ENCODE data around the gene FRMD6.
"Not testable (repeated sequence)": the region's sequence is repeated elsewhere in the genome, so short reads cannot be mapped to it uniquely, and the experiment has no call there.

FRMD6 gene

DNA sequence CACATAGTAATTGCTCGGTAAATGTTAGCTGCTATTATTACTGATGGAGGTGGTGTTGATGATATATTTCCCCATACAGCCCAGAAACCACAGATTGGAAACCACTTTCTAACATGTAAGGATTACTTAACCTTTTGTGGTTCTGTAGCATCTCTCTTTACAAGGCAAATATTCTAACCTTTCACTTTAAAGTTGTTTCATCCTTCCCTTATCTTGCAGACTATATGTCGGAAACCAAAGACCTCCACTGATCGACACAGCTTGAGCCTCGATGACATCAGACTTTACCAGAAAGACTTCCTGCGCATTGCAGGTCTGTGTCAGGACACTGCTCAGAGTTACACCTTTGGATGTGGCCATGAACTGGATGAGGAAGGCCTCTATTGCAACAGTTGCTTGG lies 75.8 kb downstream of the FRMD6 start:
- no peak for ATAC-seq

DNA sequence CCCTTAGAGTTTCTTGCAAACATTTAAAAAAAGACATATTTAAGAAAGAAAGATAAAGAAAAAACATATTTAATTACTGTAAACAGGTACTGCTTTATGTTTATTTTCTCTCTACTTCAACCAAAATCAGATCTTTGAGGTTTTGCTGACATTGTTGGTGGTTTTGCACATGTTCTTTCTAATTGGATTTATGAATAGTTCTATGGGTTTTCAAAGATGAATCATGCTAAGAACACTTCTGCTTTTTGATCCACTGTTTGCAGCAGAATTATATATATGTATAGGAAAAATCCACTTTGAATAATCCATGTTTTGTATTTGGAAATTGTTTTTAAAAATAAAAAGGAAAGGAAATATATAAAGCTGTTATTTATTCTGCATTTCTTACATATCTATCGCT lies 78.4 kb downstream of the FRMD6 start:
- no peak for ATAC-seq

DNA sequence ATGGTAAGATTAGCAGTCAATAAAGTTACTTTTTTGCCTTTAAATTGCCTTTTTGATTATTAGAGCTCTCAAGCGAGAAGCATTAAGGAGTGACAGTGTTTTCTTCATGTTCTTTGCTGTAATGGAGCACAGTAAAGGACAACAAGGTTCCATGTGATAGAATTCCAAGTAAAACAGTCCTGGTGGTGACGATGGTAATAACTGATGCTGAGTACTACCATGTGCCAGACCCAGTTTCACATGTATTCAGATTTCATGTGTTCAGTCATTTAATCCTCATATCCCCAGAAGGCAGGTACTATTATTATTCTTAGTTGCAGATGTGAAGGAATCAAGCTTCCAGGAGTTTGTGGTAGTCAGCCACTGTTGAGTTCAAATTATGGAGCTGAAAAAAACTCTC lies 79.0 kb downstream of the FRMD6 start:
- no peak for ATAC-seq

DNA sequence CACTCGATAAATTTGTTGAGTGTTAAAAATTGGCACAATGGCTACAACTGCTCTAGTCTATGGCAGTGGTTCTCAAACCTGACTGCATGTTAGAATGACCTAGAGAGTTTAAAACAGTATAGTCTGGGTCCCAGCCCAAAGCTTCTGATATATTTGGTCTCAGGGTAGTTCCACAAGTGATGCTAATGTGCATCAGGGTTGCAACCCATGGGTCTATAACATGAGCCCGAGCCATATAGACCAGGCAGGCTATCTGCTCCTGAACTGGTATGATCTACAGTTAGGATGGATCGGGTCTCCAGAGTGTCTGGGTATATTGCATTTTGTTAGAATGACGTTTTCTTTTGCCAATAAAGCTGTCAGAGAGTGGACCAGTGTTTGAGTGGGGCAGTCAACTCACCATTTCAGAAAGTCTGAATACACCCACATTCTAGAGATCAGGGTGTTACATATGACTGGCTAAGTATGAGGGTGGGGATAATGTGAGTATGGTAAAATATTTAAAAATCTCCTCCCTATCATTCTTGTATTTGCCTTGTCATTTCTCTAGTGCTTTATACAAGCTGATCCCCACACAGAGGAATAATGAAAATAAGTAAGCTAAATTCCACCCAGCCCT lies 80.9 kb downstream of the FRMD6 start:
- no peak for ATAC-seq

DNA sequence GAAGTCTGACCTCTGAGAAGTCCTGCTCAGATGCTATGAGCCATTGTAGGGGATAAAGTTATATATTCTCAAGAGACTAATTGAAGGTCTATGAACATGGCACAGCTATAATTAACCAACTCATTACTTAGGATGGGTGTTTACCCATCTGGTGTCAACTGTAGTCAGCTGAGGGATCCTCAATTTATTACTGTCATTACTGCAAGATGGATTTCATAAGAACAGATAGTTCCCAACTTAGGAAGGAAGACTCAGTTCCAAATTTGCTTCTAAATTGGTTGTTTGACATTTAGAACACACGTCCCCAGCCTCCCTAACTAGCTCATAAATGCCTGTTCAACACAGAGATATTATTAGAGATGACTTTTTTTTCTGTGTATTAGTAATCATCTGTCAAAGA lies 81.4 kb downstream of the FRMD6 start:
- no peak for ATAC-seq

DNA sequence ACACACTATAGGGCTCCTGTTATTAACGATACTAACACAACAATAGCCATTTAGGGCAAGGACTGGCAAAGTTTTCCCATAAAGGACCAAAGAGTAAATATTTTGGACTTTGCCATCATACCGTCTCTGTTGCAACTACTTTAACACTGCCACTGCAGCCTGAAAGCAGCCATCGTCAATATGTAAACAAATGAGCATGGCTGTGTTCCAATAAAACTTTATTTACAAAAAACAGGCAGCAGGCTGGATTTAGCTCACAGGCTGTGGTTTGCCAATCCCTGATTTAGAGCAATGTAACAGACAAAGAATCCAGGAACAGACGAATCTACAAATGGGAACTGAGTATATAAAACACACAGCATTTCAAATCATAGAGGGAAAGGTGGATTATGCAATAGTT lies 84.1 kb downstream of the FRMD6 start:
- ATAC-seq: no peak

DNA sequence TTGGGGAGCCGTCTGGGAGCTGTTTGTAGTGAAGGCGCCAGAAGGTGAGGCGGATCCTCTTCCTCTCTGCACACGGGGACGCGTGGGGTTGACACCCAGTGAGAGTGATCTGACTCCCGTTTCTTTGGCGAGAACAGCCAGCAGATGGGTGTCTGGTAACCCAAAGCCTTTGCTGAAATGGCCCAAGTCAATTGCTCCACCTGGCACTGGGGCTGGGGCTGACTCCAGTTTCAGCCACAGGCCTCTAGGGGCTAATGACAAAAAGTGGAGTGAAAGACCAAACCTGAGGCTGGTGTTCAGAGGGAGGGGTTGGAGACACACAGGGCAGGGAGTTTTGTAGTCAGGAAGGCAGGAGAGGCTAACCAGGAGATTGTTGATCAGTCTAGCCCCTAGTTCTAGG lies 87.0 kb downstream of the FRMD6 start:
- ATAC-seq: no peak

DNA sequence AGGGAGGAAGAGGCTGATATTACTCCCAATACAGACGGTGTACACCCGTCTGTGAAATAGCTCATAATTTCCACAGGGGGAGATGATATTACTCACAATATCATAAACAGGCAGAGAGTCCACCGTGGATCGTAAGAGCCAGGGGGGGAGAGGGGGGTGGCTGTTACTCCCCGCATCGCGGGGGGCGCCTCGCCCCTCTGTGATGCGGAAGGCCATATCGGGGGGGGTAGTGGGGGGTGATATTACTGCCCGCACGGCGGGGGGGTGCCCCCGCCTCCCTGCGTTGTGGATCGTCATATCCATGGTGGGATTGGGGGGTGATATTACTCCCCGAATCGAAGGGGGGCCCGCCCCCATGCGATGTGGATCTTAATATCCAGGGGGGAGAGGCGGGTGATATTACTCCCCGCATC lies 91.9 kb downstream of the FRMD6 start:
- no peak for ATAC-seq

DNA sequence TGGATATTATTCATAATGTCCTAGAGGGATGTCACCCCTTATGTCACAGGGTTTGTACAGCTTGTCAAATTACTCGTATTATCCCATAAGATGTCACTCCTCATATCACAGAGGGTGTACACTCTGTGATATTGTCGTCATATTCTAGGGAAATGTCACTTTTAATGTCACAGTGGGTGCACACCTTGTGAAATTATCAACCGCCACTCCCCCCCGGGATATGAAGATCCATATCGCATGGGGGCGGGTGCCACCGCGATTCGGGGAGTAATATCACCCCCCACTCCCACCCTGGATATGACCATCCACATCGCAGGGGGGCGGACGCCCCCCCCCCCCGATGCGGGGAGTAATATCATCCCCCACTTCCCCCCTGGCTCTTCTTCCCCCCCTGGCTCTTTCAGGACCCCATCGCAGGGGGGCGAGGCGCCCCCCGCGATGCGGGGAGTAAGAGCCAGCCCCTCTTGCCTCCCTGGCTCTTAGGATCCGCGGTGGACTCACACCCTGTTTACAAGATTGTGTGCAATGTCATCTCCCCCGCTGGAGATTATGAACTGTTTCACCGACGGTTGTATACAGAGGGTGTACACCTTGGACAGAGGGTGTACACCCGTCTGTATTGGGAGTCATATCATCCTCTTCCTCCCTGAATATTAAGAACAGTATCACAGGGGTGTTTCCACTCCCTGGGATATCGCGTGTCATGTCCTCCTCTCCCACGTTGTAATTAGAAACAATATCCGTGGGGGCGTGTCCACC lies 92.8 kb downstream of the FRMD6 start:
- no peak for ATAC-seq

DNA sequence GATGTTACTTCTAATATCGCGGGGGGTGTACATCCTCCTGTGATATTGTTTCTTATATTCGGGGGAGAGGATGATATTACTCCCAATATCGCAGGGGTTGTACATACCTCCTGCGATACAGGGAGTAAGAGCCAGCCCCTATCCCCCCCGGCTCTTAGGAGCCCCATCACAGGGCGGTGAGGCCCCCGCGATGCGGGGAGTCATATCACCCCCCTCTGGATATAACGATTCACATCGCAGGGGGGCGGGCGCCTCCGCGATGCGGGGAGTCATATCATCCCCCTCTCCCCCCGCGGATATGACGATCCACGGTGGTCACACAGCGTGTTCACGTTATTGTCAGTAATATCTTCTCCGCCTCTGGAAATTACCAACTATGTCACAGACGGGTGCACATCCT lies 95.1 kb downstream of the FRMD6 start:
- ATAC-seq: not testable (repeated sequence)

DNA sequence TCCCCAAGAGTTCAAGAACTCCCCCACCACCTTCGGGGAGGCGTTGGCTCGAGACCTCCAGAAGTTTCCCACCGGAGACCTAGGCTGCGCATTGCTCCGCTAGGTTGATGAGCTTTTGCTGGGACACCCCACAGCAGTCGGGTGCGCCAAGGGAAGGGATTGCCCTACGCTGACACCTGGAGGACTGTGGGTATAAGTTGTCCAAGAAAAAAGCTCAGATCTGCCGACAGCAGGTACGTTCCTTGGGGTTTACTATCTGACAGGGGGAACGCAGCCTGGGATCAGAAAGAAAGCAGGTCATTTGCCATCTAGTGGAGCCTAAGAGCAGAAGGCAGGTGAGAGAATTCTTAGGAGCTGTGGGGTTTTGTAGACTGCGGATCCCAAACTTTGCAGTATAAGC lies 98.8 kb downstream of the FRMD6 start:
- ATAC-seq: no peak

DNA sequence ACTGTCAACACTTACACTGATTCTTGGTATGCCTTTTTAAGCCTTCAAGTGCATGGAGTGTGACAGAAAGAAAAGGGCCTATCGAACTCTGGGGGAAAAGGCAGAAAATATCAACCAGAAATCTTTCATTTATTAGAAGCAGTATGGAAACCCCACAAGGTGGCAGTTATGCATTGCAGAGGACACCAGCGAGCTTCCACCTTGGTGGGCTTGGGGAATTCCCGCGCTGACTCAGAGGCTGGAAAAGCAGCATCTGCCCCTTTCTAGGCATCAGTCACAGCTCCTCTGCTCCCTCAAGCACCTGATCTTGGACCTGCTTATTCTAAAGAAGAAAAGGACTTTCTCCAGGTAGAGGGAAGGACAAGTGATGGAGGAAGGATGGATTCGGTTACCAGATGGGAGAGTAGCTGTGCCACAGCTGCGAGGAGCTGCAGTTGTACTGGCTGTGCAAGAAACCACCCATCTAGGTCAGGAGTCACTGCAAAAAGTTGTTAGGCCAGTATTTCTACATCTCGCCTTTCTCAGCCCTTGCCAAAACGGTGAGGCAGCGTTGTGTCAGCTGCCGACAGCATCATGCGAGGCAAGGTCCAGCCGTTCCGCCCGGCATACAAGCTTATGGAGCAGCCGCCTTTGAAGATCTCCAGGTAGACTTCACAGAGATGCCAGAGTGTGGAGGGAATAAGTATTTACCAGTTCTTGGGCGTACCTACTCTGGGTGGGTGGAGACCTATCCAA lies 100.1 kb downstream of the FRMD6 start:
- ATAC-seq: not testable (repeated sequence)

DNA sequence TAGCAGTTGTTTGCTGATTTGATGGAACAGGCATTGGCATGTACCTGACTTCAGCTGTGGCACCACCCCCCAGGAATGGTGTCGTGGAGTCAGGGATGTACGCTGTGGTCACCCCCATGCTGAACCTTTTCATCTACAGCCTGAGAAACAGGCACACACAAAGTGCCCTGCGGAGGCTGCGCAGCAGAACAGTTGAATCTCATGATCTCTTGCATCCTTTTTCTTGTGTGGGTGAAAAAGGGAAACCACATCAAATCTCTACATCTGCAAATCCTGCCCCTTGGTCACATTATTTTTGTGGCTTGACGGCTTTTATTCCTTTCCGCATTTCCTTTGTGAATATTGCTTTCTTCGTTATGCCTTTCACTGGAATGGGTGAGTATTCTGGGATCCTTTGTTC lies 106.0 kb downstream of the FRMD6 start:
- ATAC-seq: not testable (repeated sequence)

DNA sequence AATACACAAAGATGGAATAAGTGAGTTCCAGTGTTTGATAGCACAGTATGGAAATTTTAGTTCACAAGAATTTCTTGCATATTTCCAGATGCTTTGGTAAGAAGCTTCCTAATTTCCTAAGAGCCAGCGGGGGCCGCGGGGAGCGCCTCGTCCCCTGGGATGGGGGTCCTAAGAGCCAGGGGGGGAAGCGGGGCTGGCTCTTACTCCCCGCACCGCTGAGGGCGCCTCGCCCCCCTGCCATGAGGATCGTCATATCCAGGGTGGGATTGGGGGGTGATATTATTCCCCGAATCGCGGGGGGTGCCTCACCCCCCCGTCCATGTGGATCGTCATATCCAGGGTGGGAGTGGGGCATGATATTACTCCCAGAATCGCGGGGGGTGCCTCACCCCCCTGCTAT lies 108.2 kb downstream of the FRMD6 start:
- ATAC-seq: no peak

DNA sequence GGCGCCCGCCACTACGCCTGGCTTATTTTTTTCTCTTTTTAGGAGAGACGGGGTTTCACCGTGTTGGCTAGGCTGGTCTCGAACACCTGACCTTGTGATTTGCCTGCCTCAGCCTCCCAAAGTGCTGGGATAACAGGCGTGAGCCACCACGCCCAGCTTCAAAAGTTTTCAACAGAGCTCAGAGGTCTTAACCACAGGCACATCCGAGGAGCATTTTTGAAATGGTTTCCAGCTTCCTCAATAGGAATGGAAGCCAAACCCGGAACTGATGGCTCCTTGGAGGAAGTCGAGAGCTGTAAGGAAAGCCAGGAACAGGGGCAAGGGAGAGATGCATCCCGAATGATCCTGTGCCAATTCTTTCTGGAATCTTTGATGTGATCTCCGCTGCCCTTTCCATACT lies 114.0 kb downstream of the FRMD6 start:
- not testable (repeated sequence) for ATAC-seq

DNA sequence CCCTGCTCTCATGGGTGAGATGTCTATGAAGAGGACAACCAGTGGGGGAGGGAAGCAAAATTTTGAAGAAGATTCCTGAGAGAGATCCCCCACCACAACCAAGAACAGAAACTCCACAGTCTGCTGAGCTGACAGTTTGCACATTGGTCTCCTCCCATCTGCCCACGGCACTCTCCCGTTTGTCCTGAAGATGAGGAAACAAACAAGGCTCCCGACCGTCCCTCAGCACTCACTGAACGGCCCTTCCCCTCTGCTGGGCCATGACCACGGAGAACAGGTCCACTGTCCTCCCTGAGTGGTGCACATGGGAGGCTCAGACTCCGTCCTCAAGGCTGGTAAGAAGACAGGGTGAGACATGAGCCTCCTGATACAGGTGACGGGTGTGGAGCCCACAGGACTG lies 114.9 kb downstream of the FRMD6 start:
- not testable (repeated sequence) for ATAC-seq

DNA sequence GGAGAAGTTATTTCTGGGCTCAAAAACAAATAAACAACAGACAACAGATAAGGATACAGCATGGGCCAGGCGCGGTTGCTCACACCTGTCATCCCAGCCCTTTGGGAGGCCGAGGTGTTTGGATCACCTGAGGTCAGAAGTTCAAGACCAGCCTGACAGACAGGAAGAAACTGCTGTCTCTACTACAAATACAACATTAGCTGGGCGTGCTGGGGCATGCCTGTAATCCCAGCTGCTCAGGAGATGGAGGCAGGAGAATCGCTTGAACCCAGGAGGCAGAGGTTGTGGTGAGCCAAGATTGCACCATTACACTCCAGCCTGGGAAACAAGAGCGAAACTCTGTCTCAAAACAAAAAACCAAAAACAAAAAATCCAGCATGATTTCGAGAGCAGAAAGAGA lies 117.6 kb downstream of the FRMD6 start:
- not testable (repeated sequence) for ATAC-seq

DNA sequence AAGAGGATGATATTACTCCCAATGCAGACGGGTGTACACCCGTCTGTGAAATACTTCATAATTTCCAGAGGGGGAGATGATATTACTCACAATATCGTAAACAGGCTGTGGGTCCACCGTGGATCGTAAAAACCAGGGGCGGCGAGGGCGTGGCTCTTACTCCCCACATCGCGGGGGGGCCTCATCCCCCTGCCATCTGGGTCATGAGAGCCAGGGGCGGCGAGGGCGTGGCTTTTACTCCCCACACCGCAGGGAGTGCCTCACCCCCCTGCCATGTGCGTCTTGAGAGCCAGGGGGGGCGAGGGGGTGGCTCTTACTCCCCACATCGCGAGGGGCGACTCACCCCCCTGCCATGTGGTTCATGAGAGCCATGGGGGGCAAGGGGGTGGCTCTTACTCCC lies 122.5 kb downstream of the FRMD6 start:
- ATAC-seq: no peak

DNA sequence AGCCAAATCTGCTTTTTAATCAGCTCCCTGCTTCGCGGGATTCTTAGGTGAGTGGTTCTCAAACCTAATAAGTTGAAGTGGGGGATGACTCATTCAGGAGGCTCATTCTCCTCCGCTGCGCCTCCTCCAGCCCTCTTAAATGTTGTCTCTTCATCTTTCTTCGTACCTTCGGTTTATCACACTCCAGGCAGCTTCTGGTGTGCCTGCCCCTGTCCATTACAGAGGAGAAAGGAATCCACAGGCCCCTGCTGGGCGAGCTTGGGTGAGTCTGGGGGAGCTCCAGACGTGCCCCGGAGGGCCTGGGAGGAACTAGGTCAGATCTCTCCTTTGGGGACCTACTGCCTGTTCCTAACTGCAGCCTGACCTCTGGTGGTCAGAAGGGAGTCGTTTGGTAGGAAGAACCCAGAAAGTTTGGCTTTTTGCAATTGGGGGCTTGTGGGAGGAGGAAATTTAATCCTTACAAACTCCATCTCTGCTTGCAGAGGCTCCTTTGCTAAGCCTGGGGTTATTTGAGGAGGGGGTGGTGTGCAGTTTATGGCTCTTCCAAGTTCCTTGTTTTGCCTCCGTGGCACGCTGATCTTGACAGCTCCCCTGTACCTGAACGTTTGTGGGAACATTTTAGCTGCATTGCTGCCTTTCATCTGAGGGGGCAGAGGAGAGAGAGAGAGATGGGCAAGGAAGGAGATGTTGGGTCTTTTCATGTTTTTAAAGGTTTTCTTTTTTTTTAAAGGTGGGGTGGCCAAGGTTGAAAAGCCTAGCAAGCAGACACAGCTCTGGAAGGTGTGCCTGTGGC lies 124.6 kb downstream of the FRMD6 start:
- ATAC-seq: peak; percentile 52 to 55

DNA sequence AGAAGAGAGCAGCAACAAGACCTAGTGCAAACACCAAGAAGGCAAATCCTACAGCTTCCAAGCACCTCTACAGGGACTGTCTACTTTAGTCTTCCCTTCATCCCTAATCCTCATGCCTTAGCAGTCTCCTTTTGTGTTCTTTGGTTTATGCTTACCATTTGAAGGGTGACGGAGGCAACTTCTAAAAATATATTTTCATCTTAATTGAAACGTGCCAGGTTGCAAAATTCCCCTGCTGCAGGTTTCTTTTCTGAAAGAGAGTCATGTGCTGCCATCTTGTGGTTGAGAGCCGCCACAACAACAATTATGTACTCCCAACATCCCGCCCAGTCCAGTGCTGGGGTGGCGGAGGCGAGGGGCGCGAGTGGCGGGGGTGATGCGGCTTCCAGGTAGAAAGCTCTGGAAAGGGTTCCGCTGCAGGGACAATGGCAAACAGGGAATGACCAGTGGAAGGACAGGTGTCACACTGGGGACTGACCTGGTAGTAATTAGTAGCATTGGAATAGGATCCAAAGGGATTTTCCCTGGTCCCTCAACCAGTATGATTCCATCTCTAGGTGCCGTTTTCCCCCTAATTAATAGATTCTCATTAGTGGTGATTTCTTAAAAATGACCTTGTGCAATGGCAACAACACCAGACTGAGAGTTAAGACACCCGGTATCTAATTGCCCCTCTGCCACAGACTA lies 128.4 kb downstream of the FRMD6 start:
- peak; percentile 53 for ATAC-seq

Data from activated CD4-positive, CD25-positive, alpha-beta regulatory T cell treated with anti-CD3 and anti-CD28 coated beads, Interleukin-2, amount 50 U/mL, for 24 hours (primary cell).